Spinal cord (tissue), 10 donors: ENCODE results near the gene CLDN18. TPM values are rescaled to one million over a fixed set of nuclear protein-coding genes. Genes with fewer than 3 reads are reported as not detected.

Experiments used
- DNase-seq, 6 donors: peaks; one replicate each; pipeline versions ENCODE4 v3.0.0 to v3.0.0-alpha.2; 2013 to 2015; ENCODE audit warnings: low spot score in 6 of 6, low read depth in 4 of 6
- H3K27ac ChIP-seq: one replicate; pipeline ENCODE4 v1.5.1; 2013; ENCODE audit warnings: low read depth, low read length, control low read depth
- H3K27me3 ChIP-seq: one replicate; pipeline ENCODE4 v1.6.1; 2013; ENCODE audit warnings: low read length; ENCODE audit not compliant: control insufficient read depth, insufficient read depth
- H3K36me3 ChIP-seq: one replicate; pipeline ENCODE4 v1.6.1; 2013; ENCODE audit warnings: low read length; ENCODE audit not compliant: control insufficient read depth, insufficient read depth
- H3K4me1 ChIP-seq: one replicate; pipeline ENCODE4 v1.6.1; 2013; ENCODE audit warnings: low read length; ENCODE audit not compliant: control insufficient read depth, insufficient read depth
- H3K4me3 ChIP-seq: one replicate; pipeline ENCODE4 v1.5.1; 2013; ENCODE audit warnings: low read depth, low read length, control low read depth
- H3K9me3 ChIP-seq: one replicate; pipeline ENCODE4 v1.6.1; 2013; ENCODE audit warnings: low read length; ENCODE audit not compliant: control insufficient read depth, insufficient read depth
- WGBS: methylation state at CpG from one replicate; pipeline ENCODE4 v1.1.5; 2013; ENCODE audit warnings: missing lambda C conversion rate; ENCODE audit not compliant: insufficient coverage; 5-methylcytosine and 5-hydroxymethylcytosine counted together
- long read RNA-seq, 4 donors: transcript quantifications; one replicate each; lab custom pipeline, GENCODE V29; 2026
- polyA plus RNA-seq, 2 donors: library from polyadenylated mRNA; unstranded; fragments of 120-200 nt; gene quantifications; one replicate each; pipeline ENCODE4 v1.2.1, GENCODE V29; 2013; ENCODE audit not compliant: insufficient read length in 2 of 2
- total RNA-seq, 2 donors: library from RNA; depleted of rRNA in 1 of 2; stranded (reverse); fragments of 120-200 nt in 1 of 2; fragments of >200 nt in 1 of 2; gene quantifications; one replicate each; pipeline versions ENCODE4 v1.2.3 to v1.2.4, GENCODE V29; 2013 to 2014
- donor health status: healthy.

CLDN18 gene
- total RNA-seq = under 1 TPM in 1 of 2 donors, not detected in 1; 0.20 TPM
- 1 to 10 TPM in 1 of 2 donors, under 1 TPM in 1; 0.44 to 1.3 TPM for polyA plus RNA-seq
- long read RNA-seq, donor 1 = 0 reads
- long read RNA-seq, donor 2 = 0 reads
- long read RNA-seq, donor 3 = 0 reads
- long read RNA-seq, donor 4, transcript CLDN18-201 (5 exons, 3,520 nt) = major isoform, 13 of 24 reads
- long read RNA-seq, donor 4, partial matches to known transcripts = 11 of 24 reads
- long read RNA-seq, donor 4, other reads (novel, unspliced or antisense) = 0 of 24 reads

DNA sequence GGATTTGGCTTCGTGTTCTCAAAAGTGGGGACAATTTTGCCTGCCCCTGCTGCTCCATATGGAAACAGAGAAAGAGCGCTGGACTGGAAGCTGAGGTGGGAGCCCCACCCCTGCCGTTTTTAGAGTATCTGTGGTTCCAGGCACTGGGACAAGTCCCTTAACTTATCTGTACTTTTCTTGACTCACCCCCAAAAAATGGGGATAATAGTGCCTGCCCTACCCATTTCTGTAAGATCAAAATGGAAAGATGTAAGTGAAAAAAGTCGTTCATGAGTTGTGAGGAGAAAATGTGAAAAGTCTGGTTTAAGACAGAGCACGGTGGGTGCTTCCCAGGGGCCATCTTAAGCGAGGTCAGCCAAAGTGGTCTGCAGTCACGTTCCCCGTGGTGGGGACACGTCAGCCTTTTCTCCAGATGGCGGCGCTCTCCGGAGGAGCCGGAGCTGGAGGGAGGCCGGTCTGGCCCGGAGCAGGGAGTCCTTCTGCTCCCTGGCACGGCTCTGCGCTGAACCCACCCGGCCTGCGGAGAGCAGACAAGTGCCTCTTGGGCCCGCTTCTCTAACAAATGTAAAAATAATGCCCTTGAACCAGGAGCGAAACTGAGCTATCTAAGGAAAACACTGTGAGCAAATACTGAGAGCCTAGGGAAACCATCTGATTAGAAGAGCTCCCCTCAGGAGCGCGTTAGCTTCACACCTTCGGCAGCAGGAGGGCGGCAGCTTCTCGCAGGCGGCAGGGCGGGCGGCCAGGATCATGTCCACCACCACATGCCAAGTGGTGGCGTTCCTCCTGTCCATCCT, at the start of gene CLDN18:
Gene CLDN18, plus strand, starts transcription at position 690 of the 797 bp plus-strand sequence. Its CDS starts 61 bp downstream, at position 751.
- Histone ChIP-seq H3K4me3 (no peak within 1 kb of the TSS), H3K27me3 (no peaks in the 10 kb centered on the region), H3K4me1 (no peaks in the 10 kb centered on the region), H3K9me3 (no peaks in the 10 kb centered on the region), H3K27ac (no peak within 1 kb of the TSS), H3K36me3 (peaks cover 3% of the 10 kb centered on the region)
- no peak for DNase-seq
- WGBS = 83% methylated on average over 29 of the region's 30 CpGs

DNA sequence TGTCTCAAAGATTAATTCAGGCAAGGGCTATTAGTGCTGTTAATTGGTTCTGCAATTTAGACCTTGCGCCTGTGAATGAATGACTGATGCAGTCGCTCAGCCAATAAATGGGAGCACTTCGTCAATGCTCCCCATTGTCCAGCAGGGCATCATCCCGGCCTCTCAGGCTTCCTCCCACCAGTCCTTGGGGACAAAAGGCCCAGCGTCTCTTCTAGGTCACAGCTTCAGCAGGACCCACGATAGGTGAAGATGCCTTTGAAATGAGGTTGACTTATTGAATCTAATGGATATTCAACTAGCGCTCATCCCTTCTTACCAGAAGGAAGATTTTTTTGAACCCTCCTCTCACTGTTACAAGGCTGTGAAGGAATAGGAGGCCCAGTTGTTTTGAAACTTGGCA, 47.7 kb upstream of the CLDN18 start:
- no peaks in the 10 kb centered on the region for H3K27me3 ChIP-seq
- H3K36me3 ChIP-seq = no peaks in the 10 kb centered on the region
- H3K9me3 ChIP-seq = peaks cover 1% of the 10 kb centered on the region
- WGBS = 60% methylated on average over 3 of the region's 7 CpGs
- DNase-seq = peak in 3 of 6 donors; percentile 7 to 28 (median 16)
- no peak overlapping the region for H3K27ac ChIP-seq
- H3K4me3 ChIP-seq = no peak overlapping the region
- H3K4me1 ChIP-seq = no peaks in the 10 kb centered on the region

DNA sequence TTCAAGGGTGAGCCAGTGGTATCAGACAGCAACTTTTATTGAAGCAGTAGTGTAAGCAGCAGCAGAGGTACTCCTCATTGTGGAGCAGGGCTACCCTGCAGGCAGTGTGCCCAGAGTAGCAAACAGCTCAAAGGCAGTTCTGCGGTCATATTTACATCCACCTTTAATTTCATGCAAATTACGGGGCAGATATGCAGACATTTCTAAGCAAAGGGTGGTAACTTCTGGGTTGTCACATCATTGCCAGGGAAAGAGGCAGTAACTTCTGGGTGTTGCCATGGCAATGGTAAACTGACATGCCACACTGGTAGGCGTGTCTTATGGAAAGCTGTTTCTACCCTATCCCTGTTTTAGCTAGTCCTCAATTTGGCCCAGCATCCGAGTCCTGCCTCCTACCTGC, 46.5 kb upstream of the CLDN18 start:
- no peaks in the 10 kb centered on the region for H3K36me3 ChIP-seq
- no peaks in the 10 kb centered on the region for H3K27me3 ChIP-seq
- no peak overlapping the region for H3K27ac ChIP-seq
- H3K9me3 ChIP-seq = peaks cover 1% of the 10 kb centered on the region
- no peak for DNase-seq
- H3K4me1 ChIP-seq = no peaks in the 10 kb centered on the region
- H3K4me3 ChIP-seq = no peak overlapping the region
- WGBS = 86% methylated on average over 3 of the region's 4 CpGs

DNA sequence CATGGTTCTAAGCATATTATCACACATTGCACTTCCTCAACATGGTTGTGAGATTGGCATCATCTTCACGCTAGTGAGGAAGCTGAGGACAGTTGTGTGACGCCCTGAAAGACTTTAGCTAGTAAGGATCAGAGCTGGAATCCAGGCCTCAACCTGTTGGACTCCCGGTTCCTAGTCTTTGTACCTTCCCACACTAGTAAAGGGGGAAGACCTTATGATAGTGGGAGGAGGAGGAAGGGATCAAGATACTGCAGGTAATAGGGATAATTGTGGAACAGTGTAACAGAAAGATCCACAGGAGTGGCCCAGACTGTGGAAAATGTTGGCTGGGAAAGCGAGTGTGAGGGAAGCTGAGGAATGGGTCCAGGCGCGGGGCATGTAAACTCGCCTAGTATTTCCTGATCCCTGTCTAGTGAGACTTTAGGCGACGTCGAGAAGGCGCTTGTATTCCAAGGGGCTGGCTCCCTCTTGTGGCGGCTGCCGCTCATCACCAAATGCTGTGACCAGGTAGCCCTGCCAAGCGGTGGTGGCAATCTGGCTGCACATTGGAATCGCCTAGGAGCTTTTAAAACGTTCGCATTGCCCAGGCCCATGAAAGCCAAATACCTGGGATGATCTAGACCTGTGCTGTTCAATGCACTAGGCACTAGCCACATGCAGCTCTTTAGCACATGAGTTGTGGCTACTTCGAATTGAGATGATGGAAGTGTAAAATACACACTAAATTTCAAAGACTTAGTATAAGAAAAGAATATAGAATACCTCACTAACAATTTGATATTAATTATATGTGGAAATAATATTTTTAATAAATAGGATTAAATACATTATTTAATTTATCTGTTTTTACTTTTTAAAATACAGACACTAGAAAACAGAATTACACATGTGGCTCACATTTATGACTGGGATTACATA, 38.8 kb upstream of the CLDN18 start:
- H3K27me3 ChIP-seq = peaks cover 6% of the 10 kb centered on the region
- no peak overlapping the region for H3K4me3 ChIP-seq
- H3K4me1 ChIP-seq = no peaks in the 10 kb centered on the region
- 2% methylated on average over 13 of the region's 18 CpGs for WGBS
- H3K36me3 ChIP-seq = no peaks in the 10 kb centered on the region
- no peak overlapping the region for H3K27ac ChIP-seq
- DNase-seq = peak; percentile 15 to 92 (median 52)
- H3K9me3 ChIP-seq = no peaks in the 10 kb centered on the region

DNA sequence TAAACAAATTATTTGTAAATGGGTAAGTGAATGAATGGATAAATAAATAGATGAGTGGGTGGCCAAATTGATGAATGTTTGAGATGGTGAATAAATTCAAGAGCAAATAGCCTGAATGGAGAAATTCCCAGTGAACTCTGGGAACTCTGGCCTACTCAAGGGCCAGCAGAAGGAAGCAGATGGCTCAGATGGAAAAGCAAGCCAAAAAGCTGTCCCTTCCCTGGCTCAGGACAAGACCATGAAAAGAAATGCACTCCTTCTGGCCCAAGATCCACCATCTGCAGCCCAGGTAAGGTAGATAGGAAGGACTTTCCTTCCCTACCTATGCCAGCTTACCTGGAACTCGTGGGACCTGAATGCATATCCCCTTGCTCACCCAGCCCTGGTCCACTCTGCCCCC, 37.6 kb upstream of the CLDN18 start:
- H3K36me3 ChIP-seq = no peaks in the 10 kb centered on the region
- no peak overlapping the region for H3K27ac ChIP-seq
- H3K9me3 ChIP-seq = no peaks in the 10 kb centered on the region
- WGBS = no CpG with 5 or more reads among the region's 1 CpG
- H3K4me3 ChIP-seq = no peak overlapping the region
- H3K4me1 ChIP-seq = no peaks in the 10 kb centered on the region
- H3K27me3 ChIP-seq = peaks cover 6% of the 10 kb centered on the region
- DNase-seq = peak in 1 of 6 donors; percentile 10

DNA sequence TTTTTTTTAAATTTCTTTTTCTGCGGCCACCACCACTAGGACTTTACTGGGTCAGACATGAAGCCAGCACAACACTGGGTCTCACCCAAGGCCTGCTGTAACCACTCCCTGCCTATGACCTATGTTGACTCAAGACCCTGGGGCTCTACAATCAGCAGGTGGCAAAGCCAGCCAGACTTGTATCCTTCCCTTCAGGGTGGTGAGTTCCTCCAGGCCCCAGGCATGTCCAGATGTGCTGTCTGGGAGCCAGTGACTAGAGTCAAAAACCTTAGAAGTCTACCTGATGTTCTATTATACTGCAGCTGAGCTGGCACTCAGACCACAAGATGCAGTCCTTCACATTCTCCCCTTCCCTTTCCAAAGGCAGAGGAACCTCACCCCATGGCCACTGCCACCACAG, 31.6 kb upstream of the CLDN18 start:
- H3K4me1 ChIP-seq = no peaks in the 10 kb centered on the region
- 100% methylated on average over 1 of the region's 1 CpG for WGBS
- no peak overlapping the region for H3K27ac ChIP-seq
- H3K9me3 ChIP-seq = no peaks in the 10 kb centered on the region
- H3K4me3 ChIP-seq = no peak overlapping the region
- H3K36me3 ChIP-seq = no peaks in the 10 kb centered on the region
- no peaks in the 10 kb centered on the region for H3K27me3 ChIP-seq
- DNase-seq = no peak

DNA sequence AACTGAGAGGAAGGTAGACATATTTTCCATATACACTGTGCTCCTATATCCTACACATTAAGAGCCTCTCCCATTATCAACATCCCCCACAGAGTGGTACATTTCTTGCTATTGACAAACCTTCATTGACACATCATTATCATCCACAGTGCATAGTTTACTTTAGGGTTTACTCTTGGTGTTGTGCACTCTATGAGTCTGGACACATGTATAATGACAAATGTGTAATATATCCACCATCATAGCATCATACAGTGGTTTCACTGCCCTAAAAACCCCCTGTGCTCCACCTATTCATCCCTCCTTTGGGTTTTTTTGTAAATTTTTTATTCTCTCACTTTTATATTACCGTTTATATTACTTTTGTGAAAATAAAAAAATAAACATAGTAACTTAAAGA, 22.2 kb upstream of the CLDN18 start:
- Histone ChIP-seq H3K4me1 (no peaks in the 10 kb centered on the region), H3K27me3 (no peaks in the 10 kb centered on the region), H3K36me3 (no peaks in the 10 kb centered on the region), H3K4me3 (no peak overlapping the region), H3K27ac (no peak overlapping the region), H3K9me3 (no peaks in the 10 kb centered on the region)
- WGBS = no CpG with 5 or more reads among the region's 1 CpG
- DNase-seq = no peak

DNA sequence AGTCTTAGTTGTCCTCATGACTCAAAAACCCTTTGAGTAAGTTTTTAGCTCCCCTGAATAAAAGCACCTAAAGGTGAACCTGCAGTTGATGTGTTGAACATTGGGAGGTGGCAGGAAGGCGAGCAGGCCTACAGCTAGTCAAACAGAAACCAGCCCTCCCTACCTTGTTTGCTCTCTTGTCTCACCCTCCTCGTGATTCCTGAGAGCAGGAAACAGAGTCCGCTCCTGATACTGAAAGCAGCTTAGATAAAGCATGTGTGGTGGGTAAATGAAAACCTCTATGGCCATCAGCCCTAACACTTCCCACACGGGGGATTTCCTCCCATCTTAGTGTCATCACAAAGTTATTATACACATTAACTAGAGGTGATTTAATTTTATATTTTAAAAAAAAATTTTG, 21.8 kb upstream of the CLDN18 start:
- no peaks in the 10 kb centered on the region for H3K27me3 ChIP-seq
- H3K27ac ChIP-seq = no peak overlapping the region
- H3K36me3 ChIP-seq = no peaks in the 10 kb centered on the region
- no peak for DNase-seq
- H3K4me3 ChIP-seq = no peak overlapping the region
- no peaks in the 10 kb centered on the region for H3K9me3 ChIP-seq
- no peaks in the 10 kb centered on the region for H3K4me1 ChIP-seq
- no CpG with 5 or more reads among the region's 4 CpGs for whole genome bisulfite sequencing

DNA sequence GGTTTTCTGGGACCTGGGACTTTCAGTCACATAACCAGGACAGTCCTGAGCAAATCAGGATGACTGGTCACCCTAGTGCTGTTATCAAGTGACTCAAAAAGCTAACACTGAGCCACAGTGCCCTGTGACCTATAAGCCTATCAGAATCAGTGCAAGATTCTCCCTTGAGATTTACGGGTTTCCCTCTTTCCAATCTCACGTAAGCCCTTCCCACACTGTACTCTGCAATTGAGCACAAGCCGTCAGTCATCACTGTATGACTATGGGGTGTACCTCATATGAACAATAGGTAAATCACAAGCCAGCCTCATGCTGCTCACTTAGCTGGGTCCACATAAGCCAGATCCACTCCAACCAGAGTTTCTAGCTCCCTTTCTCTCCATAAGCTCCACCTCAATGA, 21.0 kb upstream of the CLDN18 start:
- Histone ChIP-seq H3K27me3 (no peaks in the 10 kb centered on the region), H3K4me3 (no peak overlapping the region), H3K4me1 (no peaks in the 10 kb centered on the region), H3K27ac (no peak overlapping the region), H3K36me3 (no peaks in the 10 kb centered on the region), H3K9me3 (peaks cover 2% of the 10 kb centered on the region)
- no peak for DNase-seq
- WGBS = 84% methylated on average over 3 of the region's 3 CpGs
